GM18907 (cell line): ENCODE results near the gene FHOD3.

Experiments used
- ATAC-seq: cut with Tn5 transposase; IDR thresholded peaks from one replicate; pipeline ENCODE4 v1.9.1; 2021; ENCODE audit warnings: mild to moderate bottlenecking, moderate library complexity; ENCODE audit not compliant: unreplicated experiment

The FHOD3 gene

DNA sequence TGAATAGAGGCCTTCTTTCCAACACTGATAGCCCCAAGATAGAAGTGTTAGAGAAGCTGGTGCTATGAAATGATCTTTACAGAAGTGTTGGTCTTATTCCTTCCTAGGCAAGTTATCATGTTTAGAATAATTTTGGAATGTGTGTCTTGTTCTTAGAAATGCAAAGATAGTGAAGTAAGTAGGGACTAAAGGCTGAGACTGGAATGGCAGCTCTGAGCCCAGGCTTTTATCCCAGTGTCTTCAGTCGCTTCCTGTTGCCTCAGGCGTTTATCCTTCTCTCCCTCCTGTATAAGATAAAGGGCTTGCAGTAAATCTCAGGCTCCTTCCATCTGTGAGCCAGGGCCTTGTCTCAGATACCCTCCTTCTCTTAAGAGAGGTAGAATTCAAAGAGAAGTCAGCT is 313.1 kb downstream of the FHOD3 start:
- ATAC-seq: no peak

- no peak for ATAC-seq
These were observed 315.6 kb downstream of the FHOD3 start for GRCh38 chr18:36613069-36613468.

- ATAC-seq: no peak
These were observed 316.3 kb downstream of the FHOD3 start for GRCh38 chr18:36613810-36614209.

- ATAC-seq: no peak
These were observed 323.3 kb downstream of the FHOD3 start for GRCh38 chr18:36620788-36621187.

DNA sequence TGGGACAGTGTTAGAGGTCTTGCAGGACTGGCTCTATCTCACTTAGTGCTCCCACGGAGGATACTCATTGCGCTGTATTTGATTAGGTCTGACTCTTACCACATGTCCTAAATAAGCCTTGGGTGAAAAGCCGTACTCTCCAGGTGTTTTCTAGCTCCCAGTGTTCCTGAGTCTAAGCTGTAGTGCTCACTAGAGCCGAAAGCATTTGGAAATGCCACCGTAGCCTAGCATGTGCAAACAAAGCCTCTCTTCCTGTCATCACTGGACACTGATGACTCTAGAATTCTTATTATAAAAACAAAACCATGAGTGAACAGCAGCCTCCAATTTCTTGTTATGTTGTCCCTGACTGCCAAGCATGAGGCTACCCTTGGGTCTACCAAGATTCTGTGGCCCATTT is 325.1 kb downstream of the FHOD3 start:
- no peak for ATAC-seq

DNA sequence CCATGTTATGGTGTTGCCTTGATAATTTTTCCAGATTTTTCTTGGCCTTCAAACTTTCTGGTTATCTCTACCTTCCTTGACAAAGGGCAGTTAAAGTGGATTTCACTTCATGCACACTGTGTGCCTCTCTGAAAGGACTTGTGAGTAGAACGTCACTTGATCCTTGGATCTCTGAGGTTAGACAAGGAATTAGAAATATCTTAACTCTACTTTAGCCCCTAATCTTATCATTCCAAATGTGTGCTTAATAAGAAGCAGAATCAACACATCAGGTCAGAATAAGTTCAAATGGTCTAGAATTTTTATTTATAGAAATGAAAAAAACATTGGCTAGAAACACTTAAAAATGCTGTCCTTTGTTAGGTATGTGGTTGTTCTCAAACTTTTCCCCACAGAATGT is 325.6 kb downstream of the FHOD3 start:
- no peak for ATAC-seq

DNA sequence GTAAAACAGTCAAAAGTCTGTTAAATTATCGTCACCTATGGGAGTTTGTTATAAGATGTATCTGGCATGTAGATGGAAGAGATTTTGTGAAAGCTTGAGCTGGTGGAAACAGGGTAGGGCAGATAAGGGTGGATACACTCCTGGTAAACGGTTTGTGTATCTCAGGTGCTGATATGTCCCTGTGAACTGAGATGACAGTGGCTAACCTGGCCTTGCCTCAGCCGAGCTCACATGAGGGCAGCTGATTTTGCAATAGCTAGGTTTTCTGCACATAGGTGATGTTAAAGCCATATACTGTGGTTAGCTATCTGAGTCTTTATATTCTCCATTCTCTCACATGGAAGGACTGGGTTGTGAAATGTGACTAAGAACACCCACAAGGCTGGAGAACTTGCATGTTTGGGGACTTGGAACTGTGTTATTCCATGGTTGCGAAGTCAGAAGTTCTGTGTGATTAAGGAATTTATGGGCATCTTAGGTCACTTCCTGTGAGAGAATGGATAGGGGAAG is 326.2 kb downstream of the FHOD3 start:
- ATAC-seq: no peak

DNA sequence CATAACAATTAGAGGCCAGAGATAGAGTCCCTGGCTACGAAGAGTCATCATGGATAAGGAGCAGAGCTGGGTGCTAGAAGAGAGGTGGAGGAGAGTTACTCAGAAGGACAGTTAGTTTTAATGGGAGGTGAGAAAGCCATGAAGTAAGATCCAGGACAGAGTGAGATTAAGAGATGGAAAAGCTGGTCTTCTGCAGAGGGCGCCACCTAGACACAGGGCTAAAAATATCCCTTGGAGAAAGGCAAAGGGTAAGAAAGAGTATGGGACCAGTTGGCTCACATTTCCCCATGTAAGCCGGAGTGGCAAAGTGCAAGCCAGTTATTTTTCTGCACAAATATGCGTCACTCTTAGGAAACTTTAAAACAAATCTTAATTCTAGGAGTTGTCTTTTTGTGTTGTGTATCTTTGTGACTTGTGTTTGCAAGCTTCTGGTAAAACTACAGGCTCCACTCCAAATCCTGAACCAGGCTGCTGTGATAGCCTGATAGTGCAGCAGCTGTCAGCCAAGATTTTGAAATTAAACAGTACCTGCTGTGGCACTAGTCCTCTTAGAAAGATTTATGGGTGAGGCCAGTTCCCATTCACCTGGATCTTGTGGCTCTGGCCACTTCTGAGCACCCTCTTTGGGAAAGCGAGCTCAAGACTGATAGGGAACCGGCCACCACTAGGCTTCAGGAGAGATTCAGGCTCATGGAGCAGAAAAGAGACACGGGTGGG is 327.1 kb downstream of the FHOD3 start:
- ATAC-seq: no peak

- no peak for ATAC-seq
These were observed 327.9 kb downstream of the FHOD3 start for GRCh38 chr18:36625386-36625785.

DNA sequence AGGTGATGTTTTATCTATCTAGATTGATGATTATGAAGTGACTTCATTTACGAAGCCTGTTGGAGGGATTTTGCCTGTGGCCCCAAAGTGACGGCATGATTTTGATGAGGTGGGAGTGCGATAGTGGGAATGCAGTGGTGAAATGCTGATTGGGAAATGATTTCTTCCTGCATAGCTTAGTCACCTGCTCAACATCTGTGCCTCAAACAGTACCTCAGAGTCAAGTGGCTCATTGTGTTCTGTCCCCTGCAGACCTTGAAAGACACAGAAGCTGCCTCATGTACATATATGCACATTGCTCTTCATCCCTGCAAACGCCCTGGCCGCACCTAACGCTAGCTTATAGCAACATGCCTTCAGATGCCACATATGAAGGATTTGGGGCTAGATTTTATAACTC is 330.1 kb downstream of the FHOD3 start:
- no peak for ATAC-seq

GRCh38 chr18:36628435-36629137 is 331.1 kb downstream of the FHOD3 start:
- no peak for ATAC-seq

- no peak for ATAC-seq
These were observed 331.6 kb downstream of the FHOD3 start for GRCh38 chr18:36629138-36629530.

DNA sequence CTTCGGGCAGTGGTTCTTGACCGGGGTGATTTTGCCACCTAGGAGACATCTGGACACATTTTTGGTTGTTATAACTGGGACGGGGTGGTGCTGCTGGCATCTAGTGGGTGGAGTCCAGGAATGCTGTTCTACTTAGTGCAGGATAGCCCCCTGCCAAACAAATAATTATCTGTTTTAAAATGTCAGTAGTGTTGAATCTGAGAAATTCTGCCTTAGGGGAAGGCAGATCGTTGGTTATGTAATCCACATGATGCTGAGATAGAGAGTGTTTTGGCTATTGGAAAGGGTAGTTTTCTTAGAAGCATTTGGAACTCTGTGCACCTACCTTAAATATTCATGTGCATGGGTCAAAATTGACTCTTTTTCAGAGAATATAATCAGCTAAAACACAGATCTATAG is 332.3 kb downstream of the FHOD3 start:
- no peak for ATAC-seq

GRCh38 chr18:36630917-36631316 is 333.4 kb downstream of the FHOD3 start:
- no peak for ATAC-seq

- peak; percentile 44 for ATAC-seq
These were observed 336.5 kb downstream of the FHOD3 start for GRCh38 chr18:36633961-36634412.

DNA sequence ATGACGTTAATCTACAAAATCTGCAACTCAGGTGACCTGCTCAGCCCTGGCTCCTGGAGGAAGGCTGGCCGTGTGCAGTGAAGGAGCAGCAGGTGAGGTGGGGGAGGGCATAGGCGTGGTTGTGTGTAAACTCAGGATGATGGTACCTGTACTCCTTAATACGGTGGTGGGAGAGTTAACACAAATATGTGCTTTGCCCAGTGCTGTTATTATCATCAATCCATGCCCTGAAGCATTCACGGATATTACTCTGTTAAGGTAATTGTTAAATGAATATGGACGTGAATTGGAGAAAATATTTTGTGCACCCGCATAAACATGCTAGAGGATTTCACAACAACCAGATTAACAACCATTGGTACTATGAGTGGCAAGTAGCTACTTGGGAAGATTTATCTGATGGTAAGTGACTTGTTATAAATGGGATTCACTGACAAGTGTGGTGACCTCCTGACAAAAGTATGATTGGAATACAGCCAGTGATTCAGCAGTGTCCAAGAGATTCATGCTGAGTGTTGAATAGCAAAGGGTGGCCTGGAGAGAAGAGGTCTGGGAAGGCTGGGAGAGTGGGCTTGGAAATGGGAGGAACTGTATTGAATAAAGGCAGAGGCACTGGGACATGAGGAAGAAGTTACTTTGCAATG is 337.2 kb downstream of the FHOD3 start:
- no peak for ATAC-seq

GRCh38 chr18:36635414-36636096 is 338.0 kb downstream of the FHOD3 start:
- peak; percentile 44 for ATAC-seq

- ATAC-seq: no peak
These were observed 338.8 kb downstream of the FHOD3 start for GRCh38 chr18:36636237-36636817.

GRCh38 chr18:36638224-36638623 is 340.7 kb downstream of the FHOD3 start:
- peak; percentile 93 for ATAC-seq

DNA sequence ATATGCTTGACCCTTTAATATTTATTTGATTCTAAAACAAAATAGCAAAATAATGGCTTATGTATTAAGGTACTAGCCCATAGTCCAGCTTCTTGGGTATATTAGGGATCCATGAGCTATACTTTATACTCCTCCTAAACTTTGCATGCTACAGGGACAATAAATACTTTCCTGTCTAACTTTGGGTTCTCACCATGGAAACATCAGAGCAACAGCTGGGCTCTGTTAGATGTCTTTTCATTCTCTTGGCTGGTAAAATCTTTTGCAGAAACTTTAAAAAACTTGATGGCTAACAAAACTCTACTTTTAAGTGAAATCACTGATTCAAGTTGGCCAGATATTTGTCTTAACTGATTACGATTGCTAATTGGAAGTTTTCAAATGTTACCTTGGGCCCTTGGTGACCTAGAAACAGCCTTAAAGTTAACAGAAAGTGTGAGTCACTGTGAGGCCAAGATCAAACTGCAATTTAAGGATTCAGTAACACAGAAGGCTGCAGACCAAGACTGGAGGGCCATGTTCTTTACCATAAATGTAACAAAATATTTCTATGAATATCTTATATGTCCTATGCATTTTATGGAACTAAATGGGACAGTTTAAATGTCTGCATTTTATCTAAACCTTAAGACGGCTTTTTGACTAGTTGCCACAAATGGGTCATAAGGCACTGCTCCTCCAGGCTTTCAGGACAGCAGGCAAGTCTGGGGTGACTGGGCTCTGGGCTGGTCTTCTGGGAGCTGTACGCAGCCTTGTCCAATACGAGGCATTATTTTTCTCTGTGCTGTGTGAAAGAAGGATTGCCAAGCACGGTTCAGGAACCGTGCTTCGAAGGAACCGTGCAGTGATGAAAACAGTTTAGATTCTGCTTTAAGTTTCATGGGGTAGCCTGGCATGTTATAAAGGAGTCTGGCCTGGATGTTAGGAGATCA is 342.8 kb downstream of the FHOD3 start:
- ATAC-seq: no peak
